Measurements from ENCODE around the gene GIT1.

DNA sequence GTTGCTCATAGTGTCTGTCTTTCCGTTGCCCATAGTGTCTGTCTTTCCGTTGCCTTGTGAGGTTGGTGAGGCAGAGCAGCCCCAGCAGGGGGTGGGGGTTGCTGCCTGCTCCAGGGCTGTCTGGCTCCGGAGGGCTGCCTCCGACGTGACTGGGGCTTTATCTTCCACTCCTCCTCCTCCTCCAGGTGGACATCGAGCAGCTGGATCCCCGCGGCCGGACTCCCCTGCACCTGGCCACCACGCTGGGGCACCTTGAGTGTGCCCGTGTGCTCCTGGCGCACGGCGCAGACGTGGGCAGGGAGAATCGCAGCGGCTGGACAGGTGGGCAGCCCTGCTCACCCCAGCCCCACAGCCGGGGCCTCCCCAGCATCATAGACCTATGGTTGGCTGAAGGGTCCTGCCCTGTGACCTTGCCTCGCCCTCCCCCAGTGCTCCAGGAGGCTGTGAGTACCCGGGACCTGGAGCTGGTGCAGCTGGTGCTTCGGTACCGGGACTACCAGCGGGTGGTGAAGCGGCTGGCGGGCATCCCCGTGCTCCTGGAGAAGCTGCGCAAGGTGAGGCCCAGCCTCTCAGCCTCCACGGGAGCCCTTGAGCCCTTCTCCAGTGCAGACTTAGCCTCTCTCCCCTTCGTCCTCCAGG, 18.2 kb upstream of the GIT1 start:
- TF ChIP-seq, protein P1, sequence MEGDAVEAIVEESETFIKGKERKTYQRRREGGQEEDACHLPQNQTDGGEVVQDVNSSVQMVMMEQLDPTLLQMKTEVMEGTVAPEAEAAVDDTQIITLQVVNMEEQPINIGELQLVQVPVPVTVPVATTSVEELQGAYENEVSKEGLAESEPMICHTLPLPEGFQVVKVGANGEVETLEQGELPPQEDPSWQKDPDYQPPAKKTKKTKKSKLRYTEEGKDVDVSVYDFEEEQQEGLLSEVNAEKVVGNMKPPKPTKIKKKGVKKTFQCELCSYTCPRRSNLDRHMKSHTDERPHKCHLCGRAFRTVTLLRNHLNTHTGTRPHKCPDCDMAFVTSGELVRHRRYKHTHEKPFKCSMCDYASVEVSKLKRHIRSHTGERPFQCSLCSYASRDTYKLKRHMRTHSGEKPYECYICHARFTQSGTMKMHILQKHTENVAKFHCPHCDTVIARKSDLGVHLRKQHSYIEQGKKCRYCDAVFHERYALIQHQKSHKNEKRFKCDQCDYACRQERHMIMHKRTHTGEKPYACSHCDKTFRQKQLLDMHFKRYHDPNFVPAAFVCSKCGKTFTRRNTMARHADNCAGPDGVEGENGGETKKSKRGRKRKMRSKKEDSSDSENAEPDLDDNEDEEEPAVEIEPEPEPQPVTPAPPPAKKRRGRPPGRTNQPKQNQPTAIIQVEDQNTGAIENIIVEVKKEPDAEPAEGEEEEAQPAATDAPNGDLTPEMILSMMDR (conservative IDR thresholded peaks at IDR 0.05 in 1 of 2, IDR thresholded peaks at IDR 0.05 in 1 of 2; ENCODE audit: low read depth in 1 of 2, low read length in 2 of 2) = no peak
- TF ChIP-seq EZH2 (IDR thresholded peaks at IDR 0.05; ENCODE audit: low read length, missing control alignments) = no peak

Measured in fibroblast of lung (primary cell).